GM23338 (cell line): Measurements from ENCODE around the gene ANKRD27. TPM values are rescaled to one million over a fixed set of nuclear protein-coding genes. Genes with fewer than 3 reads are reported as not detected.

ENCODE experiments used
- ATAC-seq: fragments of 200-7000 bp; cut with Tn5 transposase; 3 replicates; pipeline ENCODE4 v1.9.1; 2020
- DNase-seq: peaks from one replicate; pipeline ENCODE4 v3.0.0-alpha.2; 2015; ENCODE audit warnings: low spot score
- H2AFZ ChIP-seq: fragments of 200-600 bp; sonication (generic); 2 replicates; pipeline ENCODE4 v1.8.0; 2016; ENCODE audit warnings: antibody characterized with exemption, mild to moderate bottlenecking, moderate library complexity
- H3F3A ChIP-seq: fragments of 200-600 bp; sonication (generic); replicated peaks from 2 replicates; pipeline ENCODE4 v1.8.0; 2017; ENCODE audit warnings: antibody characterized with exemption, mixed run types, low read depth
- H3K27ac ChIP-seq: fragments of 200-600 bp; sonication (generic); 2 replicates; pipeline ENCODE4 v1.6.1; 2016; ENCODE audit warnings: low read depth
- H3K27me3 ChIP-seq: fragments of 200-600 bp; sonication (generic); 2 replicates; pipeline ENCODE4 v1.8.0; 2016; ENCODE audit warnings: mild to moderate bottlenecking, mixed run types, moderate library complexity; ENCODE audit not compliant: insufficient read depth
- H3K36me3 ChIP-seq: fragments of 200-600 bp; sonication (generic); 2 replicates; pipeline ENCODE4 v1.8.0; 2016; ENCODE audit warnings: mild to moderate bottlenecking; ENCODE audit not compliant: insufficient read depth
- H3K4me1 ChIP-seq: fragments of 200-600 bp; sonication (generic); 2 replicates; pipeline ENCODE4 v1.8.0; 2016; ENCODE audit warnings: mild to moderate bottlenecking, moderate library complexity; ENCODE audit not compliant: insufficient read depth
- H3K4me2 ChIP-seq: fragments of 200-600 bp; sonication (generic); 2 replicates; pipeline ENCODE4 v1.7.1; 2017; ENCODE audit warnings: mixed run types
- H3K4me3 ChIP-seq: fragments of 200-600 bp; sonication (generic); 2 replicates; pipeline ENCODE4 v1.6.1; 2016; ENCODE audit warnings: mixed run types
- H3K79me2 ChIP-seq: fragments of 200-600 bp; sonication (generic); replicated peaks from 2 replicates; pipeline ENCODE4 v1.8.0; 2017; ENCODE audit warnings: mild to moderate bottlenecking; ENCODE audit not compliant: insufficient read depth
- H3K9me2 ChIP-seq: fragments of 200-600 bp; sonication (generic); 2 replicates; pipeline ENCODE4 v1.8.0; 2017; ENCODE audit not compliant: insufficient read depth
- H4K20me1 ChIP-seq: fragments of 200-600 bp; sonication (generic); replicated peaks from 2 replicates; pipeline ENCODE4 v1.8.0; 2017; ENCODE audit warnings: mild to moderate bottlenecking; ENCODE audit not compliant: insufficient read depth
- H3K27ac Mint-ChIP-seq: 2 replicates; pipeline ENCODE4 v1.8.0; 2020; ENCODE audit warnings: inconsistent platforms, mild to moderate bottlenecking, moderate library complexity, mixed read lengths
- H3K27me3 Mint-ChIP-seq: 3 replicates; pipeline ENCODE4 v1.8.0; 2022; ENCODE audit warnings: low read depth, mild to moderate bottlenecking, moderate library complexity, mixed read lengths, inconsistent platforms; ENCODE audit not compliant: insufficient read depth, poor library complexity
- H3K36me3 Mint-ChIP-seq: 3 replicates; pipeline ENCODE4 v1.8.0; 2021; ENCODE audit warnings: low read depth, mild to moderate bottlenecking, inconsistent platforms, moderate library complexity, mixed read lengths
- H3K4me1 Mint-ChIP-seq: 3 replicates; pipeline ENCODE4 v1.8.0; 2020; ENCODE audit warnings: mild to moderate bottlenecking, inconsistent platforms, mixed read lengths
- H3K4me3 Mint-ChIP-seq: 3 replicates; pipeline ENCODE4 v1.8.0; 2021; ENCODE audit warnings: moderate library complexity, mild to moderate bottlenecking, inconsistent platforms, mixed read lengths
- H3K9me3 Mint-ChIP-seq: 3 replicates; pipeline ENCODE4 v1.8.0; 2020; ENCODE audit warnings: moderate library complexity, mild to moderate bottlenecking, inconsistent platforms, mixed read lengths
- CREB1 ChIP-seq: fragments of 250-450 bp; sonication (Bioruptor Pico); IDR thresholded peaks from 2 replicates; pipeline ENCODE4 v1.5.0; 2020; ENCODE audit warnings: low read depth, mild to moderate bottlenecking, moderate library complexity
- CTCF ChIP-seq, 2 experiments: fragments of 200-600 bp in 1 of 2; sonication (generic) in 1 of 2; conservative IDR thresholded peaks; 2 replicates each; pipeline versions ENCODE4 v1.5.1 to v1.6.1; 2016 to 2017; ENCODE audit warnings: antibody characterized with exemption in 2 of 2, low read depth in 2 of 2, mild to moderate bottlenecking in 2 of 2, moderate library complexity in 1 of 2
- EZH2 ChIP-seq: fragments of 200-600 bp; sonication (generic); IDR thresholded peaks from one replicate; pipeline ENCODE4 v1.8.0; 2017; ENCODE audit warnings: antibody characterized with exemption, mild to moderate bottlenecking, low read depth; ENCODE audit not compliant: unreplicated experiment
- EZH2phosphoT487 ChIP-seq: fragments of 200-600 bp; sonication (generic); IDR thresholded peaks from one replicate; pipeline ENCODE4 v1.8.1; 2018; ENCODE audit warnings: antibody characterized with exemption; ENCODE audit not compliant: unreplicated experiment
- JUNB ChIP-seq: IDR thresholded peaks from one replicate; pipeline ENCODE4 v1.6.1; 2016; ENCODE audit warnings: antibody characterized with exemption; ENCODE audit not compliant: unreplicated experiment
- NANOG ChIP-seq: IDR thresholded peaks from 2 replicates; pipeline ENCODE4 v1.6.1; 2016; ENCODE audit warnings: antibody characterized with exemption, borderline replicate concordance
- POLR2AphosphoS5 ChIP-seq: IDR thresholded peaks from 2 replicates; pipeline ENCODE4 v1.6.1; 2016; ENCODE audit warnings: antibody characterized with exemption, low read depth
- REST ChIP-seq: IDR thresholded peaks from one replicate; pipeline ENCODE4 v1.6.1; 2018; ENCODE audit warnings: antibody characterized with exemption; ENCODE audit not compliant: unreplicated experiment
- ZNF114 ChIP-seq: fragments of 250-450 bp; sonication (Bioruptor Pico); IDR thresholded peaks from 2 replicates; pipeline ENCODE4 v1.5.0; 2020; ENCODE audit warnings: mild to moderate bottlenecking, moderate library complexity
- ZNF331 ChIP-seq: fragments of 250-450 bp; sonication (Bioruptor Pico); IDR thresholded peaks from 2 replicates; pipeline ENCODE4 v1.5.0; 2020; ENCODE audit warnings: low read depth, mild to moderate bottlenecking, moderate library complexity
- ZNF462 ChIP-seq: fragments of 250-450 bp; sonication (Bioruptor Pico); IDR thresholded peaks from 2 replicates; pipeline ENCODE4 v1.5.0; 2020; ENCODE audit warnings: mild to moderate bottlenecking, moderate library complexity
- polyA plus RNA-seq: library from polyadenylated mRNA; unstranded; fragments of >200 nt; fragmentation: Nextera tagmentation; extraction: Ambion mirVana; gene quantifications from 2 replicates; pipeline ENCODE4 v1.2.1, GENCODE V29; 2016
- total RNA-seq: library from RNA; depleted of rRNA; stranded (reverse); fragments of >200 nt; shearing (Covaris generic); gene quantifications from 2 replicates; pipeline ENCODE4 v1.2.3, GENCODE V29; 2014

The ANKRD27 gene
- total and polyA plus RNA-seq, 2 experiments from 2014 or later, result 16.7 to 48.7 TPM

GRCh38 chr19:32573492-32573794 is 101.5 kb downstream of the ANKRD27 start:
- no peaks in the 10 kb centered on the region for H4K20me1 ChIP-seq

More at GRCh38 chr19:32573492-32573794, 101.5 kb downstream of the ANKRD27 start:
- no peaks in the 10 kb centered on the region for H3F3A ChIP-seq
- ATAC-seq (0 out of 3 replicates have a peak, but pooled peaks have one; percentile 20), DNase-seq (no peak)
- no peaks in the 10 kb centered on the region for H3K4me1 ChIP-seq
- H3K79me2 ChIP-seq, result no peaks in the 10 kb centered on the region
- peaks cover 1% of the 10 kb centered on the region; the same call in 1 of the 2 replicates for H3K27me3 ChIP-seq
- no peak overlapping the region for H3K27ac ChIP-seq
- H3K27ac Mint-ChIP-seq, result no peak overlapping the region
- H2AFZ ChIP-seq, result no peak overlapping the region
- no peak overlapping the region for H3K4me2 ChIP-seq
- no peaks in the 10 kb centered on the region for H3K9me2 ChIP-seq
- H3K27me3 Mint-ChIP-seq, result peaks cover 3% of the 10 kb centered on the region
- H3K4me3 Mint-ChIP-seq, result no peak overlapping the region
- H3K4me3 ChIP-seq, result no peak overlapping the region
- H3K36me3 ChIP-seq, result no peaks in the 10 kb centered on the region
- no peaks in the 10 kb centered on the region; the same call in 2 of the 3 replicates for H3K4me1 Mint-ChIP-seq
- H3K36me3 Mint-ChIP-seq, result no peaks in the 10 kb centered on the region
- TF ChIP-seq EZH2 (no peak), ZNF331 (CRISPR knock-in tag) (no peak), ZNF114 (CRISPR knock-in tag) (no peak), REST (no peak), EZH2phosphoT487 (no peak), ZNF462 (CRISPR knock-in tag) (no peak), NANOG (no peak), CREB1 (CRISPR knock-in tag) (no peak), CTCF (conservative IDR thresholded peaks at IDR 0.05; ENCODE audit: low read depth in 2 of 2) (no peak), POLR2AphosphoS5 (no peak), JUNB (no peak)
- H3K9me3 Mint-ChIP-seq, result no peaks in the 10 kb centered on the region; the same call in 2 of the 3 replicates
